ENCODE data around the gene NTMT1. TPM values are rescaled to one million over a fixed set of nuclear protein-coding genes. Genes with fewer than 3 reads are reported as not detected.

The NTMT1 gene
- total and polyA plus RNA-seq, 5 donors, result 45.0 to 78.1 (median 50.2) TPM

GRCh38 chr9:129609486-129610212, 16.3 kb upstream of the NTMT1 start:
- H3K4me1 ChIP-seq (ENCODE audit: control insufficient read depth, insufficient read depth, low read length), result peaks cover 3% of the 10 kb centered on the region
- peak overlapping the region; percentile 66 for H3K4me3 ChIP-seq (ENCODE audit: low read length)
- intact Hi-C loops (cut with DNase I), result loop anchor here (2.0 to 10.0 kb wide), 6 partner anchors 112 to 477 kb away; partner anchors contain the start of gene IER5L (in 3 of the 4)
- no peaks in the 10 kb centered on the region for H3K27me3 ChIP-seq (ENCODE audit: control insufficient read depth, insufficient read depth)
- peak; percentile 2 to 9 for ATAC-seq
- 14% methylated on average over 23 of the region's 30 CpGs for WGBS
- peak; percentile 58 to 84 (median 80) for DNase-seq
- no peaks in the 10 kb centered on the region for H3K9me3 ChIP-seq (ENCODE audit: control insufficient read depth, low read length)
- peak overlapping the region; percentile 49 for H3K27ac ChIP-seq (ENCODE audit: low read length)

GRCh38 chr9:129610213-129610472, 15.8 kb upstream of the NTMT1 start:
- H3K4me1 ChIP-seq (ENCODE audit: control insufficient read depth, insufficient read depth, low read length), result peaks cover 3% of the 10 kb centered on the region
- no peak for ATAC-seq
- WGBS, result under 1% methylated on average over 24 of the region's 24 CpGs

DNA sequence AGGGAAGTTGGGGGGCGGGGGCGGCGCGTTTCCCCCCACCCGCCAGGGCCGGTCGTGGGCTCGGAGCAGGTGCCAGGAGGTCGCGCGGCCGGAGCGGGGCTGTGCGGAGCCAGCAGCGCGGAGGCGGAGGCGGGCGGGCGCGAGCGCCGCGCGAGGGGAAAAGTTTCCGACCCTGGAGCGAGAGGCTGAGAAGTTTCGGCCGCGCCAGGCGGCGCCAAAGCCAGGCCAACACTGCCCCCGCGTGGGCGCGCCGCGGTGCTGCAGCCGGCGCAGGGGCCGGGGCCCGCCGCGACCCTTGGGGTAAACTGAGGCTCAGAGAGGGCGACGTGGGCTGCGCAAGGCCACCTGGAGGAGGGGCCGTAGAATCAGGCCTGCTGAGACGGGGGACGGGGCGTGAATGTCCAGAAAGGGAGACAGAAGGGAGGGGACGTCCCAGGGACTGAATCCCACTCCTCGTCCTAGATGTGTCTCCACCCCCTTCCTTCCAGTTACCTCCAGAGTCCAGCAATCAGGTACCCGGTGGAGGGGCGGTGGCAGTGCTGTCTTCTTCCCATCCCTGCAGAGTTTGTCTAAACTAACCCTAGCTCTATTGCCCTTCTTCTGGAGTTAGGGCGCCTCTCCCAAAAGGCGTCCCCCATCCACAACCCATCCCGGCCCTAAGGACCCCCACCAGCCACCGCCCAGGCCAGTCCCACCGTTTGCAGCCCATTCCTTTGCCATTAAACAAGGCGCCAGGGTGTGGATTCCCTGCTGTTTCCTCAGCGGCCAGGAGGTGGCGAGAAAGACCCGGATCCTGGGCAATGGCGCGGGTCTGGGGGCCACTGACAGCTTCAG, 15.3 kb upstream of the NTMT1 start:
- peak; percentile 81 to 94 (median 93) for DNase-seq
- H3K9me3 ChIP-seq (ENCODE audit: control insufficient read depth, low read length), result no peaks in the 10 kb centered on the region
- peaks cover 3% of the 10 kb centered on the region for H3K4me1 ChIP-seq (ENCODE audit: control insufficient read depth, insufficient read depth, low read length)
- peak; percentile 33 to 61 for ATAC-seq
- H3K4me3 ChIP-seq (ENCODE audit: low read length), result peak overlapping the region; percentile 66
- intact Hi-C loops (cut with DNase I), result loop anchor here in 3 of 4 donors (2.0 to 10.0 kb wide), 3 partner anchors 436 to 478 kb away; partner anchors contain the start of gene IER5L (in 3 of the 3)
- H3K27ac ChIP-seq (ENCODE audit: low read length), result peak overlapping the region; percentile 78
- no peaks in the 10 kb centered on the region for H3K27me3 ChIP-seq (ENCODE audit: control insufficient read depth, insufficient read depth)
- under 1% methylated on average over 66 of the region's 66 CpGs for WGBS

More at GRCh38 chr9:129610213-129610472, 15.8 kb upstream of the NTMT1 start:
- Histone ChIP-seq H3K27me3 (ENCODE audit: control insufficient read depth, insufficient read depth) (no peaks in the 10 kb centered on the region), H3K9me3 (ENCODE audit: control insufficient read depth, low read length) (no peaks in the 10 kb centered on the region), H3K27ac (ENCODE audit: low read length) (peak overlapping the region; percentile 78), H3K4me3 (ENCODE audit: low read length) (peak overlapping the region; percentile 66)
- intact Hi-C loops (cut with DNase I), result loop anchor here in 3 of 4 donors (2.0 to 10.0 kb wide), 3 partner anchors 435 to 478 kb away; partner anchors contain the start of gene IER5L (in 3 of the 3)
- DNase-seq, result no peak

DNA sequence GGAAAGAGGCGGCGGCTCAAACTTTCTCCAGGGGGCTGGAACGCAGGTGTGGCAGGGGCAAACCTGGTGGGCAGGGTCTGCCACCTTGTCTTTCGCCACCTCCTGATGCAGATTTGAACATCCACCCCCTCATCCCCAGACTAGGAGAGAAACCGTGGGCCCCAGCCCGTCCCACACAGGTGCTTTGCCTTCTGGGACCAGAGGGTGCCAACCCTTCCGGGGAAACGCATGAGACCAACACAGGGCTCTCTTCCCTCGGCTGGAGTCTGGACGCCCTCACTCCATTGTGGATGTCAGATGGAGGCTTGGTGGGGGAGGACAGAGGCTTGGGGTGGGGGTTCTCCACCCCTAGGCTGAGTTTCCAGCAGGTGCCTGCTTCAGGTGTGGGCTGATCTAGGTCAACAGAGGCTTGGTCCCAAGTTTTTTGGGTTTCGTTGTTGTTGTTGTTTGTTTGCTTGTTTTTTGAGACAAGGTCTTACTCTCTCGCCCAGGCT, 14.6 kb upstream of the NTMT1 start:
- intact Hi-C loops (cut with DNase I), result loop anchor here in 3 of 4 donors (2.0 to 10.0 kb wide), 3 partner anchors 437 to 479 kb away; partner anchors contain the start of gene IER5L (in 3 of the 3)
- Histone ChIP-seq H3K27me3 (ENCODE audit: control insufficient read depth, insufficient read depth) (no peaks in the 10 kb centered on the region), H3K9me3 (ENCODE audit: control insufficient read depth, low read length) (no peaks in the 10 kb centered on the region), H3K4me1 (ENCODE audit: control insufficient read depth, insufficient read depth, low read length) (peaks cover 3% of the 10 kb centered on the region), H3K27ac (ENCODE audit: low read length) (no peak overlapping the region), H3K4me3 (ENCODE audit: low read length) (no peak overlapping the region)
- DNase-seq (no peak), ATAC-seq (no peak)
- 29% methylated on average over 12 of the region's 12 CpGs for WGBS

DNA sequence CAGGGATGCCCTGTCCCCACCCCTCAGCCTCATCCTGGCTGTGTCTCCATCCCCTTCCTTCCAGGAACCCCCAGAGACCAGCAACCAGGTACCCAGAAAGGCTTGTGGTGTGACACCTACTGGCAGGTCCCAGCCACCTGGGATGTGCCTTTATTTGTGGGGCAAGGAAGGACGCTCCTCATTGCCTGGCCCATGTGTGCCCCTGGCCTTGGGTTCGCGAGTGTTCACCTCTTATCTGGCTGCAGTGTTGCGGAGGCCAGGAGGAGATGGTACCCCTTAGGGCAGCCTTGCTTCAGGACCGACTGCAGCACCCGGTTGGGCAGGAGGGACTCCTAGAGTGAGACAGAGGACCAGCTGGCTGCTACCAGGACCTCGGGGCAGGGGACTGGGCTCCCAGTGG, 13.8 kb upstream of the NTMT1 start:
- Histone ChIP-seq H3K27ac (ENCODE audit: low read length) (no peak overlapping the region), H3K27me3 (ENCODE audit: control insufficient read depth, insufficient read depth) (no peaks in the 10 kb centered on the region), H3K4me3 (ENCODE audit: low read length) (no peak overlapping the region), H3K4me1 (ENCODE audit: control insufficient read depth, insufficient read depth, low read length) (peaks cover 3% of the 10 kb centered on the region), H3K9me3 (ENCODE audit: control insufficient read depth, low read length) (no peaks in the 10 kb centered on the region)
- DNase-seq, result peak in 1 of 3 donors; percentile 46
- intact Hi-C loops (cut with DNase I), result loop anchor here (2.0 to 10.0 kb wide), 3 partner anchors 437 to 480 kb away; partner anchors contain the start of gene IER5L (in 3 of the 4)
- WGBS, result 75% methylated on average over 7 of the region's 7 CpGs
- ATAC-seq, result no peak

GRCh38 chr9:129612815-129613519, 13.0 kb upstream of the NTMT1 start:
- H3K27ac ChIP-seq (ENCODE audit: low read length), result no peak overlapping the region
- peaks cover 3% of the 10 kb centered on the region for H3K4me1 ChIP-seq (ENCODE audit: control insufficient read depth, insufficient read depth, low read length)
- H3K9me3 ChIP-seq (ENCODE audit: control insufficient read depth, low read length), result no peaks in the 10 kb centered on the region
- ATAC-seq (no peak), DNase-seq (peak in 2 of 3 donors; percentile 53 to 70)
- intact Hi-C loops (cut with DNase I), result loop anchor here (2.0 to 10.0 kb wide), 3 partner anchors 438 to 481 kb away; partner anchors contain the start of gene IER5L (in 3 of the 4)
- no peaks in the 10 kb centered on the region for H3K27me3 ChIP-seq (ENCODE audit: control insufficient read depth, insufficient read depth)
- 74% methylated on average over 15 of the region's 15 CpGs for WGBS
- H3K4me3 ChIP-seq (ENCODE audit: low read length), result no peak overlapping the region

DNA sequence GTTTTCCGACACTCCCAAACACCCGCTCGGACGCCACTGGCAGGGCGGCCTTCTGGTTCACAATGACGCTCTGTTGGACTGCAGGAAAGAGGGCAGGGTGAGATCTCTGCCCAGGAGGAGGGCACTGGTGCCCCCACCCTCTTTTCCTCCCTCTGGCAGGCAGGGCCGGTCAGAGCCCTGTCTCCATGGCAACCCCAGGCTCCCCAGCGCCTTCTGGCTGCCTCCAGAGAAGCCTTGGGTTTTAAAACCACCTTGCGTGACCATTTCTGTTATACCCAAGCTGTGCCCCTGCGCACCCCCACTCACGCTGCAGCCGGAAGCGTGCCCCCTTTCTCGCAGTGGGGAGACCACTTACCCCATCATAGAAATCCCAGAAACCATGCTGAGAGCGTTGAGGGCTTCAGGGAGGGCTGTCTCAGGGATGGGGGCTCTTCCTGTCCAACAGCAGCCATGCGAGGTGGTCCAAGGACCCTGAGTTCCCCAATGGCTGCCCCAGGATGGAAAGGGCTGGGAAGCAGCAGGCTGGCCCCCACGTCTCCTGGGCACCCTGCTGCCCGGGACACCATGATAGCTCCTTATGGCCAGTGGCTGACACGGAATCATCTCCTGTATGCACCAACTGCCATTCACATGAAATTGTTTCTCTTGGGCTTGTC, 12.3 kb upstream of the NTMT1 start:
- peaks cover 3% of the 10 kb centered on the region for H3K4me1 ChIP-seq (ENCODE audit: control insufficient read depth, insufficient read depth, low read length)
- WGBS, result 66% methylated on average over 19 of the region's 19 CpGs
- intact Hi-C loops (cut with DNase I), result loop anchor here (2.0 to 10.0 kb wide), 3 partner anchors 439 to 481 kb away; partner anchors contain the start of gene IER5L (in 3 of the 4)
- no peak overlapping the region for H3K4me3 ChIP-seq (ENCODE audit: low read length)
- DNase-seq, result peak in 1 of 3 donors; percentile 36
- ATAC-seq, result no peak
- no peaks in the 10 kb centered on the region for H3K27me3 ChIP-seq (ENCODE audit: control insufficient read depth, insufficient read depth)
- no peak overlapping the region for H3K27ac ChIP-seq (ENCODE audit: low read length)
- no peaks in the 10 kb centered on the region for H3K9me3 ChIP-seq (ENCODE audit: control insufficient read depth, low read length)

DNA sequence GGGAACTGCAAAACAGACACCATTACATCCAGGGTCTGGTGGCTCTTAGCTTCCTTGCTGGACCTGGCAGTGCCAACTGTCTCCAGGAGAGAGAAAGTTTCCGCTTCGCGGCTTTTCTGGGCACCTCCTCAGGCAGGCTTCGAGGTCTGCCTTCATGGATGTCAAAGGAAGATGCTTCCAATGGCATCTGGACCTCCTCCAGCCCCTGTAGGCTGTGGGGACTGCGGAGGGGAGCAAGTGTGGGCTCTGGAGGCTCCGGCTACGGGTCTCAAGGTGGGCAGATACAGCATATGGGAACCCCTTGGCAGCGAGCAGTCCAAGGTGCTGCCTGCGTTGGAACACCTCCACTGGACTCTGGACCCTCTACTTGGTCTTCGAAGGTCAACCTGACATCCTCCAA, 11.0 kb upstream of the NTMT1 start:
- no peak overlapping the region for H3K4me3 ChIP-seq (ENCODE audit: low read length)
- no peak overlapping the region for H3K27ac ChIP-seq (ENCODE audit: low read length)
- 94% methylated on average over 10 of the region's 10 CpGs for WGBS
- no peaks in the 10 kb centered on the region for H3K27me3 ChIP-seq (ENCODE audit: control insufficient read depth, insufficient read depth)
- no peak for ATAC-seq
- no peaks in the 10 kb centered on the region for H3K4me1 ChIP-seq (ENCODE audit: control insufficient read depth, insufficient read depth, low read length)
- intact Hi-C loops (cut with DNase I), result loop anchor here in 3 of 4 donors (5.0 to 10.0 kb wide), 2 partner anchors 440 to 483 kb away; partner anchors contain the start of gene IER5L (in 3 of the 3)
- DNase-seq, result peak in 2 of 3 donors; percentile 29 to 37
- no peaks in the 10 kb centered on the region for H3K9me3 ChIP-seq (ENCODE audit: control insufficient read depth, low read length)

DNA sequence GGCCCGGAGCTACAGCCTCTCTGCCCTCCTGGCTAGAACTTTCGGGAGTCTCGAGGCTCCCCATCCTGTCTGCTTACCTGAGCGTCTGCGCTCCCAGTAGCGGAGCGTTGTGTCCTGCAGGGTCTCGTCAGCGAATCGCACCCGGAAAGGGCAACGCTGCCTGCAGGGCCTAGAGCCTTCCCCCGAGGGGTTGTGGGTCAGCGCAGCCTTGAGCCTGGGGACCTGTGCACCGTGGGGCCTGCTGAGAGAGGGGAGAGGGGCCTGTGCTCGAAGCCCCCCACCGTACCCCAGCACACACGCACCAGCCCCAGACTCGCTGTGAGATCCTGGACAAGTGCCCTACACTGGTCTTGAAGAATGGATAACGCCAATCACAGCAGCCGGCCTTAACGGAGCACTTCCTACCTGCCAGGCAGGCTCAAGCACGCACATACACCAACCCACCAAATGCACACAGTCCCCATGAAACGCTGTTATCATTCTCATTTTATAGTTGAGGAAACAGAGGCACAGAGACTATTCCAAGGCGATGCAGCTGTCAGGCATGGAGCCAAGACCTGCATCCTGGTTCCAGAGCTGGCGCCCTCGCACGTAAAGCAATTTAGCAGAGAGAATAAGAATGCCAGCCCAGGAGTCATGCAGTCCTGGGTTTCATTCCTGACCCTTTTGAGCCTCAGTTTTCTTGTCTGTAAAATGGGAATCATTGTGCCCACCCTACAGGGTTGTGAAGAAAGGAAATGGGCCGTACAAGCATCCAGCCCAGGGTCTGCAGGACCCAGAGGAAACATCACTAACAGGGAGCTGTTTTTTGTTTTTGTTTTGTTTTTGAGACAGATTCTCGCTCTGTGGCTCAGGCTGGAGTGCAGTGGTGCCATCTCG, 10.3 kb upstream of the NTMT1 start:
- Histone ChIP-seq H3K9me3 (ENCODE audit: control insufficient read depth, low read length) (no peaks in the 10 kb centered on the region), H3K4me3 (ENCODE audit: low read length) (no peak overlapping the region), H3K27ac (ENCODE audit: low read length) (no peak overlapping the region), H3K27me3 (ENCODE audit: control insufficient read depth, insufficient read depth) (no peaks in the 10 kb centered on the region), H3K4me1 (ENCODE audit: control insufficient read depth, insufficient read depth, low read length) (no peaks in the 10 kb centered on the region)
- intact Hi-C loops (cut with DNase I), result loop anchor here in 3 of 4 donors (10.0 kb wide), 1 partner anchor 441 kb away; the partner anchor contains the start of gene IER5L (in 3 of the 3)
- peak in 2 of 3 donors; percentile 34 to 58 for DNase-seq
- no peak for ATAC-seq
- 80% methylated on average over 31 of the region's 31 CpGs for WGBS

Data from right cardiac atrium (tissue), 5 donors.